Activated naive CD4-positive, alpha-beta T cell treated with Interleukin-2 at 50 U/mL for 16 hours (primary cell): Measurements from ENCODE around the gene MDFIC.

Experiments
- DNase-seq: peaks from one replicate; pipeline ENCODE4 v3.0.0-alpha.2; 2020

Gene MDFIC

DNA sequence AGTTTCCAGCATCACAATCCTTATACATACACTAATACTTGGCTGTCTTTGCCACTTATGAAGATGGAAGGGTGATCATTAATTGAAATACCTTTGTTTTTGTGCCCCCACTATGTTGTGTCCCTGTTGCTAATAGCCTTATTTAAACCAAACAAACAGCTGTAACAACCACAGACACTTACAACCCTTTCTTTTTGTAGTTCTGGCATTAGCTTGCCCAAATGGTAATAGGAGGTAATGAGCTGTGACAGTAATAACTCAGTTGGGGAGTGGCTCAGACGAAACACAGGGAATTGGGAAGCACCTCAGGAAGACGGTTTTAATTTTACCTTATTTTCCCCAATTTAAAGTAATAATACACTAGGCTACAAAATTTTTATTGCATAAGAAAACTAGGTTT, 83.4 kb downstream of the MDFIC start:
- DNase-seq = no peak

DNA sequence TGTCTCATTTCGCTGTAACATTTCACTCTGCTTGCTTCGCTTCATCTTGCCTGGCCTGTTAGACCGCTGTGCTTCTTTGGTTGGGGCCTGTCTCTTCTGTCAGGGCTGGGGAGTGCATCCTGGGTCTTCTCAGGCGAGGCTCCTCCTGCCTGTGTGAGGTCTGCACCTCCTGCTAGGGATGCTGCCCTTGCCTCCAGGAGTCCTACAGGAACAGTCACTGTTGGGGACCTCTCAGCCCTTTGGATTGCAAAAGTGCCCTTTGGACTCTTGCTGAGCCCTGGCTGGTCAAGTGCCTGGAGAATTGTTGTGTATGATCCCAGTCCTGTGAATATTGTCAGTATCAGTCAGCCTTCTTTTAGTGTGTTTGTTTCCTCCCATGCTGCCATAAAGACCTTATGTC, 84.1 kb downstream of the MDFIC start:
- no peak for DNase-seq

DNA sequence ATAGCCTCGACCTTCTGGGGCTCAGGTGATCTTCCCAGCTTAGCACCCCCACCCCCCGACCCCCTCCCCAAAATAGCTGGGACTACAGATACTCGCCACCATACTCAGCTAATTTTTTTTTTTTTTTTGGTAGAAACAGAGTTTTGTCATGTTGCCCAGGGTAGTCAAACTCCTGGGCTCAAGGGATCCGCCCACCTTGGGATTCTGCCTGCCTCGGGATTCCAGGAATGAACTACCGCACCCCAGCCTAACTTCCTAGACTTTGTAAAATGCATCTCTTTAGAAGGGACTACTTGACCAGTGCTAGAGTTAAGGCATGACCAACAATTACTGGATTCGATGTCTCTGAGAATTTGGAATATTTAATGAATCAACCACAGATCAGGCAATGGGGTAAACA, 85.9 kb downstream of the MDFIC start:
- DNase-seq = no peak

DNA sequence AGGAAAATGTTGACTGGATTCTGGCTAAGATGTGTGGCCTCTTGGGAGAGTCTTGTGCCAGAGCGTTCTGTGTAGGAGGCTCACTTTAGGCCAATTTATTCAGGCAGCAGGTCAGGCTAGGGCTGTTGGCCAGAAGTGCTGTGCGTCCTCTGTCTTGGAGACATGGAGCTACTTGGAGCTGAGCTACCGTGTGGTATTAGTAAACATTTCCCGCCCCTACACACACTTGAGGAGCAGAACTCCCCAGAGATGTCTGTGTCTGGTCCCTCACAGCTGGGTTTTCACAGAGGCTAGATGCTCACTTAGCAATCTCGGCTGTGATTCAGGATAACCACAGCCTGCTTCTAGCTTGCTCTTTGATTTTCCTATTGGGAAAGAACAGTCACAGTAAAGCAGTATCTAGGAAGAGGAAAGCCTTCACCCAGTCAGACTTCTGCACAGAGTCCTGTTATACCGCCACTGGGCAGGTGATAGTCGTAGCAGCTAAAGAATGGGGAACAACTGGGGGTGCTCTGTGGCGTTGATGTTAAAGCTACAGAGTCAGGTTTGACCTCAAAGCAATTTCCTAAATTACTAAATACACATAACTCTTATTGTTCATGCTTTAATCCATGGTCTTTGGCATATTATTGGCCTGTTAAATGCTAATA, 86.7 kb downstream of the MDFIC start:
- DNase-seq = no peak

DNA sequence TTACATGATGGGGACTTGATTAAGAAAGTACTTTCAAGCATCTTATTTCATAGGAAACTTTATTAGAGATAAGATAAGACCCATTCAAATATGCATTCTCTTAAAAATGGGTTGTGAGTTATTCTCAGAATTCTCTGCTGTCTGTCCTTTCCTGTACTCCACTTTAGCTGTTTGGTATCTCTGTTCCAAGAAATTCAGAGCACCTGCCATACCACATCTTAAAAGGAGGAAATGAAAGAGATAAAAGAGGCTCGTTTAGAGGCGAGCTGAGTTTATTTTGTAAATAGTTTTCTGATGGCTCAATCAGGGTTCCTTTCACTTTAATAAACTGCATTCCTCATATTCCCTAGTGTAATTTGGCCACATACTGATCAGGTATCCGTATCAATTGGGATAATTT, 87.2 kb downstream of the MDFIC start:
- no peak for DNase-seq

DNA sequence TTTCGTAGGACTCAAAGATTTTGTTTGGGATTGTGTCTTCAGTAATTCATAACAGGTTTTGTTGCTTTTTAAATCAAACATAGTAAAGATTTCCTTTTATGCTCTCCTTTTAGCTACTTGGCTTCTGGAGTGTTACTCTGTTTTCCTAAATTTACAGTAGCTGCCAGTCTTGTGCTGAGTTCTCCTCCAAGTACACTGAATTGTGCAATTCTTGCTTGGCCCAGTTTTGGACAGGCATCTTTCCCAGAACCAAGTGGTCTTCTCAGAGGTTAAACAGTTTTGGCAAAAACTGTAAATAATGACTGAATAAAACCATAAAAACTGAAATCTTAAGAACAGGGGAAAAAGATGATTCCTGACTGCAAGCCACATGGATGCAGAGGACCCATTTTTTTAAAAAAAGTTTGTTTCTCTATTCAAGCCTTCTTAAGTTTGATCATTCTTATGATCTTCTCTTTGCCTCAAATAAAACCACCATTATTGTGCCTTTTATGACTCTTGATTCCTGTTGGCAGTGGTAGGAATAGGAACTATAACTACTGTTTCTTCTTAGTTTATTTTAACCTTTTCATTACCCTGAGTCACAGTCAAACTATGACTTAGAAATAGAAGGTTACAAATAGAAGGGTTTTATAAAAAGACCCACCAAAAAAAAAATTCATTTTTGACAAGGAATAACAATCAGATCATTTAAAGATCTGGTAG, 88.0 kb downstream of the MDFIC start:
- DNase-seq = no peak

DNA sequence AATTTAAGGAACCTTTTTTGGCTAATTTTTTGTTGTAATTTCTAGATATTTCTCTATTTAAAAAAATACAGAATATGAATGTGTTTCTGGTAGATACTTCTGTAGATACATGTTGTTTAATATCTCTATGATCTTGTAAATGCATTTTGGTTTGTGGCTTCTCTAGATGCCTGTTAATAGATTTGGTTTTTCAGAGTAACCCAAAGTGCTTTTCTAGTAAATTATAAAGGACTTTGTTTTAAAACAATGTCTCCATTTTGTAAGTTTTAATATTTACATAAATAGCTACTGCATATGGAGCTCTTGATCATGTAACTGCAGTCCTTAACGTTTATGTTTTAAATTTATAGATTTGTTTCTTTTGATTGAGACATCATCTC, 88.5 kb downstream of the MDFIC start:
- DNase-seq = no peak

DNA sequence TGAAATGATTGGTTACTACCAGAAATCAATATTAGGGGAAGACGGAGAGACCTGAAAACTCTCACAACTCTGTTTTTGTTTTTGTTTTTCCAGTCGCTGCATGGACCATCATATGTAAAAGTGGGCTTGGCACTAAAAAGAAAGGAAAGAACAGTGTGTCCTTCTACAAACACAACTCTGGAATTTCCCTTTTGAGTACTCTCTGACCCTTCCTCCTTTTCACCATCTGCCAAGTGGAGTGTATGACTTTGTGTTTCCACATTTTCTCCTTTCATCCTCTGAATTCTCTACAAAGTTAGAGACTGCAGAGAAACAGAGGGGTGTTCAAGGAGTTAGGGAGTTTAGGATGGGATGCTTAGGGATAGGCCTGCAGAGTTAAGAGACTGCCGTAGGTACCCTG, 92.0 kb downstream of the MDFIC start:
- DNase-seq = no peak

DNA sequence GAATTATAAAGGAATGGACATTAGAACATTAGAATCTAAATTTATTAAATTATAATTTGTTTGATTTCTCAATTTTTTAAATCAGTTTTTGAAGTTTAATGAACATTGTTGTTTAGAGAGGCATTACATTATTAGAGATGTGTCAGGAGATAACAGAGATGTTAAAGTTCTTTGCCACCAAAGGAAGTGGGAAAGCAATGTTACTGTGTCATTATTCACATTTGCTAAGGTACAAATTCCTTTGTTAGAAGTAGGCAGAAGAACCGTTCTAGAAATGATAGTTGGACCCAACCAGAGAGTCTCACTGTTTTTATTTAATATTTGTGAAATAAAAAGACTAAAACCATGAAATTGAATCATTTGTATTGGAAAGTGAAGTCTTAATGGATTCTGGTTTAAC, 92.9 kb downstream of the MDFIC start:
- no peak for DNase-seq

DNA sequence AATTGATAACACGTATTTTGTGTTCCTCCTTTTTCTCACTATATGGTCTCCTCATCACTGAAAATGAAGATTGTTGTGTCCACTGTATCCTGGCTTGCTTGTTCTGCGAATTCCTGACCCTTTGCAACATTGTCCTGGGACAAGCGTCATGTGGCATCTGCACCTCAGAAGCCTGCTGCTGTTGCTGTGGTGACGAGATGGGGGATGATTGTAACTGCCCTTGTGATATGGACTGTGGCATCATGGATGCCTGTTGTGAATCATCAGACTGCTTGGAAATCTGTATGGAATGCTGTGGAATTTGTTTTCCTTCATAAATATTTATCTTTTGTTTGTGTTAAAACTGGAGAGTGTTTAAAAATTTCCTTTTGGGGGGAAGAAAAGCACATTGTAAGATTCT, 93.7 kb downstream of the MDFIC start:
- no peak for DNase-seq

DNA sequence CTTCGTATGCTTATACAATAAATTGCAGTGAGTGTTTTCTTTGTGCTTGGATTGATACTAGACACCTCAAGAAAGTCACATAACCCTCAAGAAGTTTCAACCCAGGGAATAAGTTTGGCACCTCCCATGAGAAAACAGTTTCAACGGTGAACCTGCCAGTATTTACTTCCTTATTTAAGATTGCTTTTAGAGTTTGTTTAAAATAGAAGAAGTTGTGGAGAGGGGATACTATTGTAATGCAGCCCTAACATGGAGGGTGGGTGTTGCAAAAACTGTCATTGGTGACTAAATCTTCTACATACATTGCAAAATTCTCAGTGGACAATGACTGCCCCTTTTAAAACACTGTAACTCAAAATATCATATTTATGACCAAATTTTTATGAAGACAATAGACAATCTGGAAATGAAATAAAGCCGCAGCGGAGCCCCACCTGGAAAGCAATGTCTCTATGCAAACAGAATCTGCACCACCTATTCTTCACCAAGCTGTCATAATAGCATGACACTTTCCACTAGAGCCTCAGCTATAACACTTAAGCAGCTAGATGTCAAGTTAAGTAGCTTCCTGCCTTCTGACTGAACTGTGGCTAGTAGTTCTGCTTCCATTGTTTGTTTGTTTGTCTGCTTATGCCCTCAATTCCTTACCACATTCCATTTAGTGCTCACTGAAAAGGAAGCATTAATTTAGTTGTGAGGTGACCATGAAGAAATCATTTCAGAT, 98.2 kb downstream of the MDFIC start:
- no peak for DNase-seq

DNA sequence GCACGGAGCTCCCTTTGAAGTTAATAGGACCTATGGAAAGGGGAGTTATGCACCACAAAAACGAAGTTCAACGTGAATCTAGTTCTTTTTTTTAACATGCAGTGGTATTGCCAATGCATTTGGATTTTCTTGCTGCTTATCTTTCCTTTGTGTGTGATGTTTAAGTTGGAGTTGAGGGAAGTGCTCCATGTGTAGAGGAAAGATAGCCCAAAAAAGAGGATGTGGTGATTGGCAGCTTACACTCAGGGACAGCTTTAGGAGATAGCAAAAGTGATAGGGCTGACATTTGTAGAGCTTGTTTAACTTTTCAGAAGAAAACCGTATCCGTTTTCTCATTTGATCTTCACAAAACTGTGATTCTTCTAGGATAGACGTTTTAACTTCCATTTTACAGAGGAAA, 101.3 kb downstream of the MDFIC start:
- DNase-seq = no peak

DNA sequence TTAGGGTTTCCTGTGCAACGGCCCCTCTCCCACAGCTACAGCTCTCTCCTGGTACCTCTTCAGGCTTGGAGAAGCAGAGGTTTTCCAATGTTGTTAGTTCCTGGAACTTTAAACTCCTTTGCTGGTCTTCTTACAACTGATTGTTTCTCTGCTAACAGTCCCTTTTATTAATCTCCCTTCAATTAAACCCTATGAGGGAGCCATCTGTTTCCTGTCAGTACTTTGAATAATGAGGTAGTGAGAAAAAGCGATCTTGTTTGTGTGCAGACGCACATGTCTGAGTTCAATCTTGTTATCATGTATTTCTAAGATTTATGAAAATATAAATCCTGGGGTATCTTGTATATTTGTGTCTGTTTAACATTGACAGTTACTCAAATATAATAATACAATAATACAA, 102.4 kb downstream of the MDFIC start:
- no peak for DNase-seq

DNA sequence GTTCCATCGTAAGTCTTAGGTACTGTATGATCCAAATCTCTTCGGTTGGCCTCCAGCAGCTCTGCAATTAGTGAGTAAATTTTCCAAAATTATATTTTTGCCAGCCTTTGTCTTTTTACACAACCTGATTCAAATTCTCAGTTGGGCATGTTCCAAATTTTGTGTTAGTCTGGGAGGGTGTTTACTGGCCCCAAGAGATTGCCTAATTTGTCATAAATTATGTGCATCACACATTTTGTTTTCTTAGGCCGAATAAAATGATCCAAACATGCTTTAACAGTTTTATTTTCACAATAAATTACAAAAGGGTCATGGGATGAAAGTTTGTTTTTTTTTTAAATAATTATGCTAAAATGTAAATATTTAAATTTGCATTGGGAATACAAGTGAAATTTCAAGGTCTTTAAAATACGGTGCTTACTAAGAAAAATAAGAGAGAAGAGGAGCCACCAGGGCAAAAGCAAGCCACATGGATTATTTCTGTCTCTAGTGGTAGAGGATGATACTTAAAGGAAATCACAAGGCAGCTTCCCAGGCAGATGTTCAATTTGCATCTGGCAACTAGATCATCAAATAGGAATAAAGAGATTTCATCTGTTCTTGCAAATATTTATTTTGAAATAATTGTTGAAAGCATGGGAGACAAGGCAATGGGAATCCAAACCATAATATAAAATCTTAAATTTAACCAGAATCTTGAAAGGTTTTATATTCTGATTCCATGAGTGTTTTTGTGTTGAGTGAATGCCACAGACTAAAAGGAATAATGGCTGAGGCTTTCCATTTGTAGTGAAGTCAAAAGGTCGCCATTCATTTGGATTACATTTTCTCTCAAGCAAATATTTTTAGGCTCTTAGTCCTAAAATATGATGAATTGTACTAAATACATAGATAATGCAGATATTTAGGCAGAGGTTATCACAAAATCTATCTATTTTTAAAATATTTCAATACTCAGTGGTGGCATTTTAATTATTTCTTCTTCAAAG, 111.1 kb downstream of the MDFIC start:
- no peak for DNase-seq

DNA sequence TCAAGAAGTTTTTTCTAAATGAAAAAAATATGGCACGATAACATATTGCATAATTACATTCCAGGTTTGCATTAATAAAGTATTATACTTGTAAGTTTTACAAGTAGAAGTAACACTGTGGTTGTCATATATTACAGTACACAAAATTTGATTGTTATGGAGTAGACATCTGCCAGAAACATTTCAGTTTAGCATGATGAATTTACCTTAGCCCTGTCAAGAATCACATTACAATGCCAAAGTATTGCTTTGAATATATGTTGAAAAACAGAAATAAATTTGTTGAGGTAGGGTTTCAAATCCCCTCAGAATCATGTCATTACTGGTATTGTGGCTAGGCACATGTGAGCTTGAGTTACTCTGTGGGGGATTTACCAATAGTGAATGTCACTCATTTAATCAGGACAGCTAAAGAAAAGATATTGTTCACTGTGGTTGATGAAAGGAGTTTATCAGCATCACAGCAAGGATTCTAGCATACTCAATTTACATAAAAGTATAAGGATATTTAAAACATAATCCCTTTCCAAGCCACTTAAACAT, 112.1 kb downstream of the MDFIC start:
- DNase-seq = no peak

DNA sequence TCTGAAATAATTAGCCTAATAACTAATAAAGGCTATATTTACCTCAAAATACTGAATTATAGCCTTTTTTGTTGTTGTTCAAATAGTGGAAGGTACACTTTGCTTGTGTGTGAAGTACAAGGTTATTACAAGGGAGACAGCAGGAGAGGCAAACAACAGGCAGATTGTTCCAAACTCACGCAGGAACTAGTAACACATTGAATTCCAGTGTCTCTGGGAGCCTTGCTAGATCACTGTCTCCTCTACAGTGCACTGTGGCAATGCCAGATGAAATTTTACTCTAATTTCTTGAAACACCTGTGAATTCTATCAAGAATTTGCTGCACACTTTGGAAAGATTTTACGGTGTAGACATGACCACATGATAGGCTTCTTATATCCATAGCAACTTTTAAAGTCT, 112.6 kb downstream of the MDFIC start:
- DNase-seq = no peak

DNA sequence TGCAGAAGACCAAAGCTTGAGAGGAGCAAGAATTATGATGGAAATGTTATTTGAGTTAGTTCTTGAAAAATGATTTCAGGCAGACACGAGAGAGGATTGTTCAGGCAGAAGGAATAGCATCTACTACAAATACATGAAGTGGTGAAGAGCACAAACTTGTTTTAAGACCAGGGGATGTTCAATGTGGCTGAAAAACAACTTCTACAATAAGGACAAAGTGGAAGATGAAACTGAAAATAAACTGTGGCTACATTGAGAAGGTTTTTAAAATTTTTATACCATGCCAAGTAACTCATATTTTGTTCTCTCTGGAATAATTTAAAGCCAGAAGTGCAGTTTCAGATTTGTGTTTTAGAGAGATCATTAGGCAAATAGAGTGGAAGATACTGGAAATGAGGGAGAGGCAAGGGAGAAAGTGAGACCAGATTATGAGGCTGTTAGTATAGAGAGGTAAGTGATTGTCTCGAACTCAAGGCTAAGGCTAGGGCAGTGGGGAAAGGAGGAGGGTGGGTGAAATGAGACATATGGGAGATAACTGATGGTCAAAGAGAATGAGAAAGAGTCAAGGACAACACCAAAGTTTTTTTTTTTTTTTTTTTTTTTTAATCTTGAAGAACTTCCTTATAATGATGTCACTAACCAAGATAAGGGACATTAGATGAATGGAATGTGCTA, 115.4 kb downstream of the MDFIC start:
- no peak for DNase-seq

DNA sequence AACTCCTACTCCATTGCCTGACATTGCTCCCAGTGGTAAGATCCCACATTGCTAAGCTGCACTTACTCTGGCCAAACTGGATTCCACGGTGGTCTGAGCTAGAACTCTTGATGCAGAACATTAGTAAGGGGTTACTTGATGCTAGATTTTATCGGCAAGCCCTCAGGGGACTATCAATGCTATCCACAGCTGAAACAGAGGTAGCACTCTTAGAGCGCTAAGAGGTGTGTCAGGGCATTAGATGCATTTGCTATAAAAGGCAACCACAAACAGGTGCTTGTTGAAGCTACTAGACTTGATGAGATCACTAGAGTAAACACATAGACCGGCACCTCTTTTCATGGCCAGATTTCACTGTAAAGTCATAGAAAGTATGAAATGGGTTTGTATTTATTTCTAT, 116.3 kb downstream of the MDFIC start:
- no peak for DNase-seq

DNA sequence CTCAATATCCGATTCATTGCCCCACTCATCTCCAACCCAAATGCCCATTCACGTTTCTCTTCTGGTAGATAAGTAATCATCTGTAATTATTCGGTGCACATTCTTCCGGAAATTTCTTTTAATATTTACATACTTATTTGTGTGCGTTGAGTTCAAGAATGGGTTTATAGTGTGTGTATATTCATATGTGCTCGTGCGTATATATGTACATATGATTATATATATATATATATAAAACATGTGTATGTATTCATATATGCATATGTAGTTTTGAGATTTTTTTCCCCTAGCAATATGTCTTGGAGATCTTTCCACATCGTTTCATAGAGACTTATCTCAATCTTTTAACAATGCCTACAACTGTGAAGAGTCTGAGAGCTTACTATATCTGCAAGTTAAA, 118.2 kb downstream of the MDFIC start:
- DNase-seq = no peak

DNA sequence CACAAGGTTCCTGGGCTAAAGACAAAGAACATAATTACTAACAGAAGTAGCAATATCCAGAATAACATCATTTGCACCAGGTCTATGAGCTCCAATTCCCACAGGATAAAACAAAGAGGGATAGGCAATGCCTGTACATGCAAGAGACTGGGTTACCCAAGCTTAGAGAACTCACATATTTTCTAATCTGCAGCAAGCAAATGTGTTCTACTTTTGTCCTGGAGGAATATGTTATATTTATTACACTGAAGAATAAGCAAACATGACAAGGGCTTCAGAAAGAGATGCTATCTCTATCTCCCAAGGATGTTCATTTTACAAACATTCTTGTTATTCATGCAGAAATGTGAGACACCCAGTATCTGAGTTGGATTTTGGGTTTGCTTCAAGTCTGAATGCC, 118.6 kb downstream of the MDFIC start:
- DNase-seq = no peak

DNA sequence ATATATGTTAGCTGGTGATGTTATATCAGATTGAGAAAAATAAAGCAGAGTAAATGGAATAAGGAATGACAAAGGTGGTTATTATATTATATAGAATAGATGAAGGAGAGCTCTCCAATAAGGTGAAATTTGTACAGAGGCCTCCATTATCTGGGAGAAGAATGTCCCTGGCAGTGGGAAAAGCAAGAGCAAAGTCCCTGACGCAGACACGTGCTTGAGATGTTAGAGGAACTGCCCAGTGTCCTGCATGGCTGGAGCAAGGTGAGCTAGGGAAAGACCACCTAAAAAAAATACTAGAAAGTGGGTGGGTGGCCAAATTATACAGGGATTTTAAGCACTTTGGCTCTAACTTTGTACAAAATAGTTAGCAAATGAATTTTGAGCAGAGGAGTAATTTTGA, 120.7 kb downstream of the MDFIC start:
- no peak for DNase-seq

DNA sequence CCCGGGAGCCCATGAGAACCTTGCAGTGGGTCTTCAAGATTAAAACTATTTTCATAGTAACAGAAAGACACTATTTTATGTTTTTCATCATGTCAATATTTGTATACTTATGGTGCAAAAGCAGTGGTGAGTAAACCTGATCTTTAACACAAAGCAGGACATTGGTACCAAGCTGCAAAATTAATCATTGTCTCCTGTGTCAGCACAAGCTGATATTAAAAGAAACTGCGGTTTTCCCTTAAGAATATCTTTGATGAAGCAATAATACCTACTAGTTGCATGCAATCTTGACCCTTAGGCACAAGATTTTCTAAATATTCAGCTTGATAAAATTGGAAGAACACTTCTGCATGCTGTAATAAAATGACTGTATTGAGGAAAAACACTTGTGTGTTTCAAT, 121.7 kb downstream of the MDFIC start:
- no peak for DNase-seq
